HG03135 (cell line): ENCODE results near the gene PABPC1L.
"Not testable (repeated sequence)": the region's sequence is repeated elsewhere in the genome, so short reads cannot be mapped to it uniquely, and the experiment has no call there.

ENCODE experiments used
- ATAC-seq: cut with Tn5 transposase; IDR thresholded peaks from one replicate; pipeline ENCODE4 v1.9.1; 2021; ENCODE audit warnings: mild to moderate bottlenecking, moderate library complexity; ENCODE audit not compliant: unreplicated experiment

Gene PABPC1L

DNA sequence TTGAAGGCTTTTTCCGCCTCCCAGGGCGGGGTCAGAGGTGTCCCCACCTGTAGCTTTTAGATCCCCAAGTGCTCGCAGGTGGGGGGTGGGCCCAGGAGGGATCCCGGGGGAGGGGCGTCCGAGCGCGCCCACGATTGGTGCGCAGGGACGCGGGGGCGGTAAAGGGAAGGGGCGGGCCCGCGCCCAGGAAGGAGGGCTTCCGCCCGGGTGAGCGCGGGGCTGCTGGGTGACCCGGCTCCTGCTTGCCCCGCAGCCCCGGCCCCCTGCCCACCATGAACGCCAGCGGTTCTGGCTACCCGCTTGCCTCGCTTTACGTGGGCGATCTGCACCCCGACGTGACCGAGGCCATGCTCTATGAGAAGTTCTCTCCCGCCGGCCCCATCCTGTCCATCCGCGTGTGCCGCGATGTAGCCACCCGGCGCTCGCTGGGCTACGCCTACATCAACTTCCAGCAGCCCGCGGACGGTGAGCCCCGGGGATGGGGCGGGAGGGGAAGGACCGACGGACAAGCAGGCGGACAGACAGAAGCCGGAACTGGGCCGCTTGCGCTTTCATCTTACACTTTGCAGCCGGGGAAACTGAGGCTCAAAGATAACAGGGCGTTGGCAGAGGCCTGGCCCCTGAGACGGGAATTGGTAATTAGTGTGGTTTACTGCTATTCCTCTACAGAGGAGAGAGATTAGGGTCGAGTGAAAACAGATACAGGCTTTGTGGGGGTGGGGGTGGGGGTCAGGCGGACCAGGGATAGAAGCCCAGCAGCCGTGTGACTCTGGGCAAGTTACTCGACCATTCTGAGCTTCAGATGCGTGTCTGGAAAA lies at the start of gene PABPC1L:
PABPC1L (plus strand) TSS at position 189 of the 818 bp plus-strand sequence; CDS start at position 273, 84 bp downstream.
- peak; percentile 79 for ATAC-seq

DNA sequence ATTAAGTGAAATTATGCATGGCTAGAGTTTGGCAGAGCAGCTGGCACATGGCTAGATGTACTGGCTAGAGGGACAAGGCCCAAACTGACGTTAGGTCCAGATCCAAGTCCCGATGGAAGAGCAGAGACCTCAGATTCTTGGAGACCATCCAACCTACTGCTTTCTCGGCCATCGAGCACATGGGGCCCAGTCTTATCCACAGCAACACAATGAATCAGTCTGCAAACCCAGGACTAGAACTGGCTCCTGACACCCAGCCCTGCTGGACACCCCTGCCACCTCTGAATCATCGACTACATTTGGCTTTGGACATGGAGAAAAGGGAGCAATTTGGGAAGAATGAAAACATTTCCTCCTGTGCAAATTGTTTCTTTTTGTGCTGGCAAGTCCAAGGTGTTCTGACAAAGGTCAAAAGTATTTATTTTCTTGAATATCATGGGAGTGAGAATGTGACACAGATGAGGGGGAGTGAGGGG lies 48.3 kb upstream of the PABPC1L start:
- ATAC-seq, result no peak

DNA sequence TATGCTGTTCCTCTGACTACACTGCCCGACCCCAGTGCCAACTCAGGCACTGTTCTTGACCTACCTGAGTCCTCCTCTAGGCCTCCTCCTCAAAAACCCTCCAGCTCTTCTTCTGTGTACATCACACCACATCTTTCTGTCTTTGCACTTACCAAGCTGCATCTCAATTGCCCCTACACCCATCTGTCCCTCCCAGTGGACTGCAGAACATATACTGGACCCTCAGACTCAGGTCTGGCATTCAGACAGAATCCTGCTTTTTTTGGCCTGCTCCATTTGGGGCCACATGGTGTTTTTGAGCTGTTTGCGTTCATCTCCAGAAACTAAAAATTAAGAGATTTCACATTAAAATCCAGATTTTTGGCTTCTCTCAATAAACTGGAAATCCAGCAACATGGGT lies 47.6 kb upstream of the PABPC1L start:
- no peak for ATAC-seq

- not testable (repeated sequence) for ATAC-seq
Measured at GRCh38 chr20:44863365-44864084, 46.3 kb upstream of the PABPC1L start.

DNA sequence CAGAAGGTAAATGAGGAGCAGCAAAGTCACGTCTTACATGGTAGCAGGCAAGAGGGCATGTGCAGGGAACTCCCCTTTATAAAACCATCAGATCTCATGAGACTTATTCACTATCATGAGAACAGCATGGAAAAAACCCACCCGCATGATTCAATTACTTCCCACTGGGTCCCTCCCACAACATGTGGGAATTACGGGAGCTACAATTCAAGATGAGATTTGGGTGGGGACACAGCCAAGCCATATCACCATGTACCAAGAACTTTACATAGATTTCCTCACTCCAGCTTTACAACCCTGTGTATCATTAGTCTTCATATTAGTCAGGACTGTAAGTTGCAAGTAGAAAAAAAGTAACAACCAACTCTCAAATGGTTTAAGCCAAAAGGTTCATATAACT lies 45.4 kb upstream of the PABPC1L start:
- not testable (repeated sequence) for ATAC-seq

- ATAC-seq, result no peak
Measured at GRCh38 chr20:44866703-44867335, 43.0 kb upstream of the PABPC1L start.

DNA sequence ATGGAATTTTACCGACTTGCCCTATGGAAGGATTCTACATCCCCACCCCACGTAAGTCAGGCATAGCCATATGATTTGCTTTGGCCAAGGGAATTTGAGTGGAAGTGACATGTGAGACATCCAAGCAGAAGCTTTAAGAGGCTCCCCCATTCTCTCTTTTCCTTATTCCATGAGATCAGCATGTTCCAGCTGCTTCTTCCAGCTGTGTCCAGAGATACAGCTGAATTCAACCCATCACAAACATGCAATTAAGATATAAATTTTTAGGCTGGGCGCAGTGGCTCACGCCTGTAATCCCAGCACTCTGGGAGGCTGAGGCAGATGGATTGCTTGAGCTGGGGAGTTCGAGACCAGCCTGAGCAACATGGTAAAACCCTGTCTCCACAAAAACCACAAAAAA lies 40.4 kb upstream of the PABPC1L start:
- ATAC-seq, result no peak

DNA sequence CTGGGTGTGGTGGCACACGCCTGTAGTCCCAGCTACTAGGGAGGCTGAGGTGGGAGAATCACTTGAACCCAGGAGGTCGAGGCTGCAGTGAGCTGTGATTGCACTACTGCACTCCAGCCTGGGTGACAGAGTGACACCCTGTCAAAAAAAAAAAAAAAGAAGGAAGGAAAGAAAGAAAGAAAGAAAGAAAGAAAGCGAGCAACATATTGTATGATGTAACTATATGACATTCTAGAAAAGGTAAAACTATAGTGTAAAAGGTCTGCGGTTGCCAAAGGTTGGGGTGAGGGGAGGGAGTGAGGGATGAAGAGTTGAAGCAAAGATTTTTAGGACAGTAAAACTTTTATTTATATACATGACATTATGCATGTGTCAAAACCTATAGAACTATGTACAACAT lies 27.5 kb upstream of the PABPC1L start:
- ATAC-seq, result not testable (repeated sequence)

GRCh38 chr20:44883214-44883902 lies 26.5 kb upstream of the PABPC1L start:
- ATAC-seq, result no peak

GRCh38 chr20:44884907-44885391 lies 24.9 kb upstream of the PABPC1L start:
- no peak for ATAC-seq

DNA sequence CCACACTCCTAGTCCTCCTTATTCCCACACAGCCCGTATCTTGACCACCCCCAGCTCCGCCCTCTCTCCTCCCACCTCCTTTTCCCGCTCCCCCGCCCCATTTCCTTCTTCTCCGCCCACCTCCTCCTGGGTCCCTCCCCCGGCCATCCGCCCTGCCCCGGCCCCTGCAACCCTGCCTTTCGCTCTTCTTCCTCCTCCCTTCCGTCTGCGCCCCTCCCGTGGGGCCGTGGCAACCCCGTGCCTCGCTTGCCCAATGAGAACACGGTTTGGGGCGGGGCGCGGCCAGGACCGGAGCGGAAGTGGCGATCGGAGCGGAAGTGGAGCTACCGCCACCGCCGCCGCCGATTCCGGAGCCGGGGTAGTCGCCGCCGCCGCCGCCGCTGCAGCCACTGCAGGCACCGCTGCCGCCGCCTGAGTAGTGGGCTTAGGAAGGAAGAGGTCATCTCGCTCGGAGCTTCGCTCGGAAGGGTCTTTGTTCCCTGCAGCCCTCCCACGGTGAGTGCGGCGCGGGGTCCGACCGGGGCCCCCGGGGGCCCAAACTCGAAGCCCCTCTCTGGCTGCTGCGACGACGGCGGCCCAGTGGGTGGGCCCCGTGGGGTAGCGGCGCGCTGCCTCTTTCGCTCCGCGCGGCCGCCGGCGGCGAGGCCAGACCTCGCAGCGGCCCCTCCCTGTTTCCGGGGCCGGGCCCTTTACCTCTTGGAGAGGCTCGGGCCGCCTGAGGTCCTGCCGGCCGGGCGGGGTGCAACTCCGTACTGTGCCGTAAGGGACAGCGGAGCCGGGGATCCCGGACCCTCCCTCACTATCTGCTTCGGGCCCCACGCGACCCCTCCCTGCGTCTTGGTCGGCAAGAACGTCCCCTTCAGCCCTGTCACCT lies 24.2 kb upstream of the PABPC1L start, which contains the start of gene YWHAB:
YWHAB (plus strand) TSS at position 314 of the 874 bp plus-strand sequence. CDS start 15,829 bp downstream, outside the sequence.
- peak; percentile 92 for ATAC-seq

GRCh38 chr20:44886266-44886651 lies 23.6 kb upstream of the PABPC1L start:
- no peak for ATAC-seq

GRCh38 chr20:44886828-44887227 lies 23.0 kb upstream of the PABPC1L start:
- no peak for ATAC-seq

DNA sequence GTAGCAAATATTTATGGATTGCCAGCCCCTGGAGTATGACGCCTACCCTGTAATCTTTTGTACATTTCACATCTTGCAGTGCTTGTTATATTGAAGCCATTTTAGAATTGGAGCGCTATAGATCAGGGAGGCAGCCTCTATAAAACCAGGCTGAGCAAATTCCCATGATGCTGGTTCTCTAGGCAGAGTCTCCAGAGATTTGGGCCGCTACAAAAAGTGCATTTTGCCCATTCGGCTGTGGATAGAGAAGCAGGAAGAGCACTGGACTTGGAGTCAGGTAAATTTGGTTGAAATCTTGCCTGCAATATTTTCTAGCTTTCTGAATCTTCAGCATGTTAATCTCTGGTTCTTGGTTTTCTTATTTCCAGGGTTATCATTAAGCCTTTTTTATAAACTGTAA lies 22.4 kb upstream of the PABPC1L start:
- no peak for ATAC-seq

- no peak for ATAC-seq
Measured at GRCh38 chr20:44888226-44889103, 21.4 kb upstream of the PABPC1L start.

DNA sequence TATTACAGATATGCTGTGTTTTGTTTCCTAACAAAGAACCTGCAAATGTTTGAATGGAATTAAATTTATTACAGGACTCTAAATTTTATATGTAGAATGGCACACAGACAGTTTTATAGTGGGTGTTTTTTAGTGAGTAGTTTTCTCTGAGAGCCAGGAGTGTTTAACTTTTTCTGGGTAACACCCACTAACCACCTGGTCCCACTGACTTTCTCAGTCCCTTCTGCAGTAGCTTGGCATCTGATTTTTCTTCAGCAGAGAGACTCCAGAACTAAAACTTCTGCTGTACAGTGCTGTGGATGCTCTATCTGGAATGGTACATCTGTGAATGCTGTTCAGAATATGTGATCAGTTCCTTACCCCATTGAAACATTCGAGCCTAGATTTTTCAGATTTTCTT lies 18.0 kb upstream of the PABPC1L start:
- no peak for ATAC-seq

- no peak for ATAC-seq
Measured at GRCh38 chr20:44894959-44895358, 14.9 kb upstream of the PABPC1L start.

DNA sequence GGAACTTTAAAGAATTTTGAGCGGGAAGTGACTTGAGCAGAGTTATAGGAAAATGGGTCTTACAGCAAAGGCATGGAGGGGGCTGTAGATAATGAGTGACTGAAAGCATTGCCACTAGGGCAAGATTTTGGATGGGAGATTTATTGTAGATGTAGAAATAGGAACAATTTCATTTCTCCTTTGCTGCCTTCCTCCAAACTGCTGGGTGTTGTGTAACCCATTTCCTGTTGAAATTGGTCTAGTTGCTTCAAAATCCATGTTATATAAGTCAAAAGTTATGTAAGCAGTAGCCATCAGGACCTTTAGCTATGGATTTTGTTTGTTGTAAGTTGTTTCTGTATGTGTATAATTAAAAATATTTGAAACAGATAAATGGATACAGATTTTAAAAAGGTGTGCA lies 13.3 kb upstream of the PABPC1L start:
- no peak for ATAC-seq

DNA sequence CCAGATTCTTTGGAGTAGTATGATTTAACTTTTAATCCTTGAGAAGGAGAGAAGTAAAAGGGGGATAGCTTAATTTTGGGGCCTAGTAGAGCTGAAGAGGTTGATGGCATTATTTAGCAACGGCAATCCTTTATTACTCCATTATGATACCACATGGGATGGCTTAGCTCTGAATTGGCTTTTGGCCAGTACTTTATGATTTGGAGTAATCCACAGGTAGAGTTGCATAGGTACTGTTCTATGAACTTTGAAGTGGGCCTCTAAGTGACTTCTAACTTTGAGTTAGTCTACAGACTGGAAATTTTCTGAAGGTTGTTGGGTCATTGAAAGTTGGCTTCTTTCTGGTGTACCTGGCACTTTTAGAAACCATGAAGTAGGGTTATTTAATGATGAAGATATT lies 12.7 kb upstream of the PABPC1L start:
- no peak for ATAC-seq
